Subcutaneous adipose tissue (tissue), 4 donors: ENCODE measurements around the gene PCP4. TPM values are rescaled to one million over a fixed set of nuclear protein-coding genes. Genes with fewer than 3 reads are reported as not detected.

ENCODE experiments used
- CTCF ChIP-seq: fragments of 450-650 bp; IDR thresholded peaks from one replicate; pipeline ENCODE4 v1.5.1; 2016; ENCODE audit warnings: low read depth, mild to moderate bottlenecking, control low read depth, antibody characterized with exemption, moderate library complexity
- total RNA-seq, 4 donors: library from RNA; depleted of rRNA; stranded (reverse); fragments of >200 nt; gene quantifications; one replicate each; pipeline ENCODE4 v1.1.0, GENCODE V29; 2016

PCP4 gene
- total RNA-seq, 4 donors from 2014 or later, result not detected

GRCh38 chr21:39866093-39866492 is 1.1 kb upstream of the PCP4 start:
- TF ChIP-seq CTCF, result no peak

- no peak for TF ChIP-seq CTCF
Observed at GRCh38 chr21:39869141-39869818, 2.0 kb downstream of the PCP4 start.

- TF ChIP-seq CTCF, result no peak
Observed at GRCh38 chr21:39873687-39874086, 6.4 kb downstream of the PCP4 start.

- no peak for TF ChIP-seq CTCF
Observed at GRCh38 chr21:39874206-39874605, 7.0 kb downstream of the PCP4 start.

GRCh38 chr21:39874759-39875158 is 7.5 kb downstream of the PCP4 start:
- no peak for TF ChIP-seq CTCF

- no peak for TF ChIP-seq CTCF
Observed at GRCh38 chr21:39881661-39882060, 14.4 kb downstream of the PCP4 start.

GRCh38 chr21:39882151-39882838 is 15.1 kb downstream of the PCP4 start:
- TF ChIP-seq CTCF, result no peak
